HepG2 (cell line): ENCODE results near the gene SLC4A5. TPM values are rescaled to one million over a fixed set of nuclear protein-coding genes. Genes with fewer than 3 reads are reported as not detected.

ENCODE experiments used
- AGO2 ChIP-seq: fragments of 200-400 bp; formaldehyde crosslinking; optimal IDR thresholded peaks from 2 replicates; pipeline ENCODE3; 2017; ENCODE audit warnings: mild to moderate bottlenecking, low read depth, low read length, moderate library complexity
- ATM ChIP-seq: fragments of 450-650 bp; IDR thresholded peaks from 2 replicates; pipeline ENCODE4 v1.7.1; 2017; ENCODE audit warnings: mild to moderate bottlenecking, borderline replicate concordance
- CBX2 ChIP-seq, 2 experiments: fragments of 200-600 bp in 1 of 2; sonication (generic); formaldehyde crosslinking in 1 of 2; IDR thresholded peaks; 2 replicates each; pipeline versions ENCODE4 v1.7.0 to v1.8.1; 2018 to 2022; ENCODE audit warnings: low read depth in 2 of 2, low read length in 1 of 2, mild to moderate bottlenecking in 1 of 2, missing genetic modification reagents in 1 of 2
- FOXK2 ChIP-seq: fragments of 450-650 bp; IDR thresholded peaks from 2 replicates; pipeline ENCODE4 v1.6.1; 2016
- GABPA ChIP-seq, 2 experiments: IDR thresholded peaks; 2 replicates each; pipeline ENCODE4 v1.6.1; 2011 to 2016; ENCODE audit warnings: low read depth in 2 of 2, low read length in 1 of 2, missing biosample characterization in 1 of 2, missing genetic modification characterization in 1 of 2
- GABPB1 ChIP-seq: IDR thresholded peaks from 2 replicates; pipeline ENCODE4 v1.6.1; 2016; ENCODE audit warnings: mild to moderate bottlenecking, missing genetic modification reagents, moderate library complexity, missing compliant biosample characterization
- GATAD1 ChIP-seq: IDR thresholded peaks from 2 replicates; pipeline ENCODE4 v1.6.1; 2016; ENCODE audit warnings: missing genetic modification reagents, missing compliant biosample characterization
- HMG20B ChIP-seq: conservative IDR thresholded peaks from 2 replicates; pipeline ENCODE4 v1.6.1; 2016; ENCODE audit warnings: missing genetic modification reagents, missing compliant biosample characterization
- KDM5B ChIP-seq: sonication (generic); formaldehyde crosslinking; IDR thresholded peaks from 2 replicates; pipeline ENCODE4 v1.4.0; 2020; ENCODE audit warnings: missing genetic modification reagents, mild to moderate bottlenecking, borderline replicate concordance
- THYN1 ChIP-seq: sonication (generic); formaldehyde crosslinking; IDR thresholded peaks from 2 replicates; pipeline ENCODE4 v1.8.1; 2023; ENCODE audit warnings: low read depth, mild to moderate bottlenecking, moderate library complexity, missing genetic modification reagents, borderline replicate concordance
- ZFP90 ChIP-seq: sonication (generic); formaldehyde crosslinking; IDR thresholded peaks from 2 replicates; pipeline ENCODE4 v1.8.0; 2022; ENCODE audit warnings: missing genetic modification reagents, mild to moderate bottlenecking, inconsistent platforms, borderline replicate concordance
- ZNF143 ChIP-seq: sonication (generic); formaldehyde crosslinking; IDR thresholded peaks from 2 replicates; pipeline ENCODE4 v1.4.0; 2020; ENCODE audit warnings: missing genetic modification reagents
- ZNF672 ChIP-seq: sonication (generic); formaldehyde crosslinking; IDR thresholded peaks from 2 replicates; pipeline ENCODE4 v1.8.1; 2022; ENCODE audit warnings: missing genetic modification reagents
- ZNF724P ChIP-seq: sonication (generic); formaldehyde crosslinking; IDR thresholded peaks from 2 replicates; pipeline ENCODE4 v1.8.0; 2022; ENCODE audit warnings: missing genetic modification reagents, borderline replicate concordance
- ZNF790 ChIP-seq: sonication (generic); formaldehyde crosslinking; IDR thresholded peaks from 2 replicates; pipeline ENCODE4 v1.8.0; 2022; ENCODE audit warnings: missing genetic modification reagents, mild to moderate bottlenecking, borderline replicate concordance
- polyA plus RNA-seq, 8 experiments: library from polyadenylated mRNA; depleted of rRNA in 3 of 8; stranded (reverse) in 7 of 8; unstranded in 1 of 8; fragments of >200 nt; fragmentation: Illumina TruSeq in 4 of 8; extraction: Trizol in 4 of 8; gene quantifications; 2 replicates each; pipeline versions ENCODE4 v1.2.1 to v1.2.3, GENCODE V29; 2011 to 2016; ENCODE audit warnings: low read depth in 4 of 8, missing spikeins in 1 of 8, mixed read lengths in 1 of 8; ENCODE audit not compliant: insufficient read depth in 1 of 8
- total RNA-seq, 5 experiments: library from RNA; depleted of rRNA; stranded (reverse); fragments of >200 nt; fragmentation: Illumina TruSeq; extraction: Trizol; gene quantifications; 2 replicates each; pipeline ENCODE4 v1.2.3, GENCODE V29; 2016; ENCODE audit warnings: low read depth in 1 of 5
- TF ChIP-seq, protein P1 (sequence below): IDR thresholded peaks from 2 replicates; pipeline ENCODE4 v1.6.1; 2016; ENCODE audit warnings: low read depth, missing genetic modification reagents, missing compliant biosample characterization
- TF ChIP-seq, protein P2 (sequence below): sonication (generic); formaldehyde crosslinking; IDR thresholded peaks from 2 replicates; pipeline ENCODE4 v1.4.0; 2020; ENCODE audit warnings: missing genetic modification reagents
- TF ChIP-seq, protein P3 (sequence below): sonication (generic); formaldehyde crosslinking; IDR thresholded peaks from 2 replicates; pipeline ENCODE4 v1.4.0; 2020; ENCODE audit warnings: missing genetic modification reagents
- TF ChIP-seq, protein P4 (sequence below): IDR thresholded peaks from 2 replicates; pipeline ENCODE4 v1.6.1; 2018; ENCODE audit warnings: missing genetic modification reagents, mild to moderate bottlenecking, missing compliant biosample characterization
- TF ChIP-seq, protein P5 (sequence below): sonication (generic); formaldehyde crosslinking; IDR thresholded peaks from 2 replicates; pipeline ENCODE4 v1.4.0; 2020; ENCODE audit warnings: mild to moderate bottlenecking, missing genetic modification reagents

SLC4A5 gene
- total and polyA plus RNA-seq, 2 of the 13 experiments (the other 11 are each of a cell fraction or from before 2014, with no cell fraction given), result 0.50 TPM; not detected in 1

DNA sequence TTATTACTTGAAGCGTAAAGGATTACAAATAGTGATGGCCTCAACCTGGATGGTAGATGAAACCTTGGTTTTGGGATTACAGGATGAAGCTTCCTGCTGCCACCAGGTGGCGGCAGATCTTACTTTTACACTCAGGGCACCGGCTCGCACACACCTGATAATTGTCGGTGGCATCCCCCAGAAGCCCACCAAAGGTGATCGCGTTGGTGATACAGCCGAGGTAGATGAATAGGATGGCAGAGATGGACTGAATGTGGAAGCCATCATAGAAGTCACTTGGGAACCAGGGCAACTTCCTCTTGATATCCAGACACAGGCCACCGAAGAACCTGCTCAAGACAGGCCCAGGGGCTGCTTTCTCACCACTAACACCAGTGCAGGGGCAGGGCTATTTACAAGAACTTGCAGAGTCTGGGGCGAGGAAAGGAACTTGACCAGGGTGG, 93.0 kb downstream of the SLC4A5 start (continued):
- TF ChIP-seq, protein P1, sequence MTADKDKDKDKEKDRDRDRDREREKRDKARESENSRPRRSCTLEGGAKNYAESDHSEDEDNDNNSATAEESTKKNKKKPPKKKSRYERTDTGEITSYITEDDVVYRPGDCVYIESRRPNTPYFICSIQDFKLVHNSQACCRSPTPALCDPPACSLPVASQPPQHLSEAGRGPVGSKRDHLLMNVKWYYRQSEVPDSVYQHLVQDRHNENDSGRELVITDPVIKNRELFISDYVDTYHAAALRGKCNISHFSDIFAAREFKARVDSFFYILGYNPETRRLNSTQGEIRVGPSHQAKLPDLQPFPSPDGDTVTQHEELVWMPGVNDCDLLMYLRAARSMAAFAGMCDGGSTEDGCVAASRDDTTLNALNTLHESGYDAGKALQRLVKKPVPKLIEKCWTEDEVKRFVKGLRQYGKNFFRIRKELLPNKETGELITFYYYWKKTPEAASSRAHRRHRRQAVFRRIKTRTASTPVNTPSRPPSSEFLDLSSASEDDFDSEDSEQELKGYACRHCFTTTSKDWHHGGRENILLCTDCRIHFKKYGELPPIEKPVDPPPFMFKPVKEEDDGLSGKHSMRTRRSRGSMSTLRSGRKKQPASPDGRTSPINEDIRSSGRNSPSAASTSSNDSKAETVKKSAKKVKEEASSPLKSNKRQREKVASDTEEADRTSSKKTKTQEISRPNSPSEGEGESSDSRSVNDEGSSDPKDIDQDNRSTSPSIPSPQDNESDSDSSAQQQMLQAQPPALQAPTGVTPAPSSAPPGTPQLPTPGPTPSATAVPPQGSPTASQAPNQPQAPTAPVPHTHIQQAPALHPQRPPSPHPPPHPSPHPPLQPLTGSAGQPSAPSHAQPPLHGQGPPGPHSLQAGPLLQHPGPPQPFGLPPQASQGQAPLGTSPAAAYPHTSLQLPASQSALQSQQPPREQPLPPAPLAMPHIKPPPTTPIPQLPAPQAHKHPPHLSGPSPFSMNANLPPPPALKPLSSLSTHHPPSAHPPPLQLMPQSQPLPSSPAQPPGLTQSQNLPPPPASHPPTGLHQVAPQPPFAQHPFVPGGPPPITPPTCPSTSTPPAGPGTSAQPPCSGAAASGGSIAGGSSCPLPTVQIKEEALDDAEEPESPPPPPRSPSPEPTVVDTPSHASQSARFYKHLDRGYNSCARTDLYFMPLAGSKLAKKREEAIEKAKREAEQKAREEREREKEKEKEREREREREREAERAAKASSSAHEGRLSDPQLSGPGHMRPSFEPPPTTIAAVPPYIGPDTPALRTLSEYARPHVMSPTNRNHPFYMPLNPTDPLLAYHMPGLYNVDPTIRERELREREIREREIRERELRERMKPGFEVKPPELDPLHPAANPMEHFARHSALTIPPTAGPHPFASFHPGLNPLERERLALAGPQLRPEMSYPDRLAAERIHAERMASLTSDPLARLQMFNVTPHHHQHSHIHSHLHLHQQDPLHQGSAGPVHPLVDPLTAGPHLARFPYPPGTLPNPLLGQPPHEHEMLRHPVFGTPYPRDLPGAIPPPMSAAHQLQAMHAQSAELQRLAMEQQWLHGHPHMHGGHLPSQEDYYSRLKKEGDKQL, result no peak
- TF ChIP-seq GATAD1 (CRISPR knock-in tag) (no peak), GABPB1 (CRISPR knock-in tag) (0 out of 2 replicates have a peak, but pooled peaks have one; percentile 25), KDM5B (CRISPR knock-in tag) (no peak), CBX2 (IDR thresholded peaks at IDR 0.05; ENCODE audit: low read depth, low read length) (no peak), CBX2 (CRISPR knock-in tag; IDR thresholded peaks at IDR 0.05; ENCODE audit: low read depth) (no peak), HMG20B (CRISPR knock-in tag) (no peak), GABPA (IDR thresholded peaks at IDR 0.05; ENCODE audit: low read depth, low read length) (no peak), GABPA (CRISPR knock-in tag; IDR thresholded peaks at IDR 0.05; ENCODE audit: low read depth) (peak; percentile 32; the same call in 1 of the 2 replicates), ZNF143 (no peak), FOXK2 (no peak), ZNF672 (CRISPR knock-in tag) (no peak), THYN1 (no peak), ZNF790 (CRISPR knock-in tag) (no peak), AGO2 (no peak), ZNF724P (no peak), ZFP90 (CRISPR knock-in tag) (no peak), ATM (no peak)
- TF ChIP-seq, protein P2, sequence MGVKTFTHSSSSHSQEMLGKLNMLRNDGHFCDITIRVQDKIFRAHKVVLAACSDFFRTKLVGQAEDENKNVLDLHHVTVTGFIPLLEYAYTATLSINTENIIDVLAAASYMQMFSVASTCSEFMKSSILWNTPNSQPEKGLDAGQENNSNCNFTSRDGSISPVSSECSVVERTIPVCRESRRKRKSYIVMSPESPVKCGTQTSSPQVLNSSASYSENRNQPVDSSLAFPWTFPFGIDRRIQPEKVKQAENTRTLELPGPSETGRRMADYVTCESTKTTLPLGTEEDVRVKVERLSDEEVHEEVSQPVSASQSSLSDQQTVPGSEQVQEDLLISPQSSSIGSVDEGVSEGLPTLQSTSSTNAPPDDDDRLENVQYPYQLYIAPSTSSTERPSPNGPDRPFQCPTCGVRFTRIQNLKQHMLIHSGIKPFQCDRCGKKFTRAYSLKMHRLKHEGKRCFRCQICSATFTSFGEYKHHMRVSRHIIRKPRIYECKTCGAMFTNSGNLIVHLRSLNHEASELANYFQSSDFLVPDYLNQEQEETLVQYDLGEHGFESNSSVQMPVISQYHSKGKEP (CRISPR knock-in tag), result no peak
- TF ChIP-seq, protein P3, sequence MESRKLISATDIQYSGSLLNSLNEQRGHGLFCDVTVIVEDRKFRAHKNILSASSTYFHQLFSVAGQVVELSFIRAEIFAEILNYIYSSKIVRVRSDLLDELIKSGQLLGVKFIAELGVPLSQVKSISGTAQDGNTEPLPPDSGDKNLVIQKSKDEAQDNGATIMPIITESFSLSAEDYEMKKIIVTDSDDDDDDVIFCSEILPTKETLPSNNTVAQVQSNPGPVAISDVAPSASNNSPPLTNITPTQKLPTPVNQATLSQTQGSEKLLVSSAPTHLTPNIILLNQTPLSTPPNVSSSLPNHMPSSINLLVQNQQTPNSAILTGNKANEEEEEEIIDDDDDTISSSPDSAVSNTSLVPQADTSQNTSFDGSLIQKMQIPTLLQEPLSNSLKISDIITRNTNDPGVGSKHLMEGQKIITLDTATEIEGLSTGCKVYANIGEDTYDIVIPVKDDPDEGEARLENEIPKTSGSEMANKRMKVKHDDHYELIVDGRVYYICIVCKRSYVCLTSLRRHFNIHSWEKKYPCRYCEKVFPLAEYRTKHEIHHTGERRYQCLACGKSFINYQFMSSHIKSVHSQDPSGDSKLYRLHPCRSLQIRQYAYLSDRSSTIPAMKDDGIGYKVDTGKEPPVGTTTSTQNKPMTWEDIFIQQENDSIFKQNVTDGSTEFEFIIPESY (CRISPR knock-in tag), result peak; percentile 44; the same call in 1 of the 2 replicates
- TF ChIP-seq, protein P4, sequence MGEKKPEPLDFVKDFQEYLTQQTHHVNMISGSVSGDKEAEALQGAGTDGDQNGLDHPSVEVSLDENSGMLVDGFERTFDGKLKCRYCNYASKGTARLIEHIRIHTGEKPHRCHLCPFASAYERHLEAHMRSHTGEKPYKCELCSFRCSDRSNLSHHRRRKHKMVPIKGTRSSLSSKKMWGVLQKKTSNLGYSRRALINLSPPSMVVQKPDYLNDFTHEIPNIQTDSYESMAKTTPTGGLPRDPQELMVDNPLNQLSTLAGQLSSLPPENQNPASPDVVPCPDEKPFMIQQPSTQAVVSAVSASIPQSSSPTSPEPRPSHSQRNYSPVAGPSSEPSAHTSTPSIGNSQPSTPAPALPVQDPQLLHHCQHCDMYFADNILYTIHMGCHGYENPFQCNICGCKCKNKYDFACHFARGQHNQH (CRISPR knock-in tag), result no peak
- TF ChIP-seq, protein P5, sequence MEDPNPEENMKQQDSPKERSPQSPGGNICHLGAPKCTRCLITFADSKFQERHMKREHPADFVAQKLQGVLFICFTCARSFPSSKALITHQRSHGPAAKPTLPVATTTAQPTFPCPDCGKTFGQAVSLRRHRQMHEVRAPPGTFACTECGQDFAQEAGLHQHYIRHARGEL (CRISPR knock-in tag), result peak; percentile 50; the same call in 1 of the 2 replicates
